Activated CD8-positive, alpha-beta memory T cell treated with anti-CD3 and anti-CD28 coated beads, Interleukin-2, amount 10 ng/mL, durations not matched to agents 7 days and 5 days (primary cell): ENCODE data around the gene ZNF827. TPM values are rescaled to one million over a fixed set of nuclear protein-coding genes. Genes with fewer than 3 reads are reported as not detected.

Source experiments
- ATAC-seq: fragments of 150-1000 bp; cut with Tn5 transposase; one replicate; pipeline ENCODE4 v1.10.0; 2021; ENCODE audit warnings: moderate library complexity
- CTCF ChIA-PET: fragments of 350-600 bp; sonication (Branson Sonifier 250); formaldehyde crosslinking; loops from one replicate; lab custom pipeline; 2021; ENCODE audit warnings: antibody characterized with exemption; lab: Charles Lee
- DNase-seq: peaks from one replicate; pipeline ENCODE4 v3.0.0-alpha.2; 2020
- H3K27ac Mint-ChIP-seq: one replicate; pipeline ENCODE4 v1.8.0; 2021; ENCODE audit warnings: mild to moderate bottlenecking, mixed read lengths
- H3K27me3 Mint-ChIP-seq: one replicate; pipeline ENCODE4 v1.8.0; 2021; ENCODE audit warnings: mixed read lengths
- H3K36me3 Mint-ChIP-seq: one replicate; pipeline ENCODE4 v1.8.0; 2021; ENCODE audit warnings: mild to moderate bottlenecking, mixed read lengths
- H3K4me1 Mint-ChIP-seq: one replicate; pipeline ENCODE4 v1.8.0; 2021; ENCODE audit warnings: mixed read lengths
- H3K4me3 Mint-ChIP-seq: one replicate; pipeline ENCODE4 v1.8.0; 2021; ENCODE audit warnings: mild to moderate bottlenecking, moderate library complexity, mixed read lengths
- H3K9me3 Mint-ChIP-seq: one replicate; pipeline ENCODE4 v1.8.0; 2022; ENCODE audit warnings: low read depth, mixed read lengths
- total RNA-seq, 2 experiments: library from RNA; stranded (reverse); gene quantifications; one replicate each; pipeline ENCODE4 v1.2.3, GENCODE V29; 2021

Gene ZNF827
- total RNA-seq, 2 experiments from 2014 or later = 20.1 to 24.7 TPM

GRCh38 chr4:145730026-145730425 lies 208.6 kb downstream of the ZNF827 start:
- CTCF ChIA-PET = no interaction called here
- no peaks in the 10 kb centered on the region for H3K36me3 Mint-ChIP-seq
- H3K4me1 Mint-ChIP-seq = peaks cover 23% of the 10 kb centered on the region
- H3K27ac Mint-ChIP-seq = no peak overlapping the region
- no peaks in the 10 kb centered on the region for H3K9me3 Mint-ChIP-seq
- H3K4me3 Mint-ChIP-seq = no peak overlapping the region
- DNase-seq (no peak), ATAC-seq (no peak)
- H3K27me3 Mint-ChIP-seq = peaks cover 21% of the 10 kb centered on the region

DNA sequence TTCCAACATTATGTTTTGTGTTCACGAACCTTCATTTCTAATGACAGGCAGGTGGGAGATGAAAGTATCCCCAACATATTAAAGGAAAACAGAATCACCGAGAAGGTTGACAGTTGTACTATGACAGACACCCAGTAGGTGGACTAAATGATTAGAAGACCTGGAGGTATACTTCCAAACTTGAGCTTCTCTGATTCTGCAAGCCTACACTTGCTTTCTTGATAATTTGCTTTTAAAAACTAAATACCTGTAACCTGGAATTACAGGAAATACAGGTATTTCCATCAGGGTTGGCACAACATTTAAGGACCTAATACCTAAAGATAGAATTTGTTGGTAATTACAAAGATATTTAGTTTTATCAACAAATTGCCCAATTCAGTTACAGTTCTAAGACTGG lies 215.3 kb downstream of the ZNF827 start:
- no peak for DNase-seq
- Mint-ChIP-seq H3K4me1 (peaks cover 16% of the 10 kb centered on the region), H3K27ac (no peak overlapping the region), H3K9me3 (no peaks in the 10 kb centered on the region), H3K4me3 (no peak overlapping the region), H3K36me3 (no peaks in the 10 kb centered on the region), H3K27me3 (peaks cover 9% of the 10 kb centered on the region)
- ATAC-seq = no peak
- CTCF ChIA-PET = interaction anchor here (0.7 kb wide), 1 partner anchor 104 kb away, joined by 3 read pairs; the partner anchor contains the start of gene MMAA

GRCh38 chr4:145722561-145722960 lies 216.1 kb downstream of the ZNF827 start:
- Mint-ChIP-seq H3K27ac (no peak overlapping the region), H3K36me3 (no peaks in the 10 kb centered on the region), H3K4me3 (no peak overlapping the region), H3K4me1 (peaks cover 16% of the 10 kb centered on the region), H3K9me3 (no peaks in the 10 kb centered on the region), H3K27me3 (peaks cover 16% of the 10 kb centered on the region)
- CTCF ChIA-PET = interaction anchor here (1.6 kb wide), 1 partner anchor 17 kb away, joined by 3 read pairs; no protein-coding TSS in a partner anchor
- DNase-seq (no peak), ATAC-seq (no peak)

GRCh38 chr4:145720656-145721055 lies 218.0 kb downstream of the ZNF827 start:
- Mint-ChIP-seq H3K36me3 (no peaks in the 10 kb centered on the region), H3K27ac (no peak overlapping the region), H3K4me3 (no peak overlapping the region), H3K9me3 (peaks cover 2% of the 10 kb centered on the region), H3K27me3 (peaks cover 21% of the 10 kb centered on the region), H3K4me1 (peaks cover 16% of the 10 kb centered on the region)
- CTCF ChIA-PET = no interaction called here
- ATAC-seq (no peak), DNase-seq (no peak)

DNA sequence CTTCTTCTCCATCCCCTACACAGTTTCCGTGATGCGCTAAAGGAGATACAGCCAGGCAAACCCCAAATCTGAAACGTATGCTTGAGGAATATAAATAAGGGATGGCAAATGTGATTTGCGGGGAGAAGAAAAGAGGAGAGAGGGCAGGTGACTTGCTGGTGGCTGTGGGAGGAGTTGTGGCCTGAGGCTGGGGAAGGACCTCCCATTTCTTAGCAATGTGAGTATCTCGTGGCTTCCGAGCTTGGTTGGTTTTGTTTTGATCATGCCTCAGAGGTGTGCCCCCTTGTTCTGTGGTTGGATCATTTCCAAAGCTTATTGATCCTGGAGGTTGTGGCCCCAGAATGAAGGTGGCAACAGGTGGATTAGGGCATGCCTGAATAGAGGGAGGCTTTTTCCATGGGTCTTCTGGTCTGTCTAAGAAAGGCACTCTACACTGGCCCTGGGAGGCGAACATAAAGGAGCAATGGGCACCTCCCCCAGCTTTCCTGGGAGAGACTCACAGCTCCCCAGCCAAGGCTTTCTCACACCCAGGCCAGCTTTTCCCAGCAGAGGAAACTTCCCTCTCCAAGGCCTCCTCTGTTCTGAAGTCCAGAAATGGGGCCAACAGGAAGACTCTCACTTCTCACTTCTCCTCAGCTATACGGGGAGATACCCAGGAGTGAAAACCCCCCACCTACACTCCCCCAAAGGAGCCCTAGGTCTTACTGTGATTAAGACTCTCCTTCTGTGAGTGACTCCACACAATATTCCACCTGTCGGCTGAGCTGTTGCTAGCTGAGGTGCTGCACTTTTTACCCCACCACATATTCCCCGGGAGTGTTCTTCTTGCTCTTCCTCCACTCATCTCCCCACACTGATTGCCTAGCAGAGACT lies 218.6 kb downstream of the ZNF827 start:
- Mint-ChIP-seq H3K36me3 (no peaks in the 10 kb centered on the region), H3K9me3 (peaks cover 2% of the 10 kb centered on the region), H3K27ac (no peak overlapping the region), H3K4me3 (no peak overlapping the region), H3K4me1 (peaks cover 16% of the 10 kb centered on the region), H3K27me3 (peaks cover 21% of the 10 kb centered on the region)
- ATAC-seq (peak; percentile 87), DNase-seq (peak; percentile 72)
- CTCF ChIA-PET = no interaction called here

DNA sequence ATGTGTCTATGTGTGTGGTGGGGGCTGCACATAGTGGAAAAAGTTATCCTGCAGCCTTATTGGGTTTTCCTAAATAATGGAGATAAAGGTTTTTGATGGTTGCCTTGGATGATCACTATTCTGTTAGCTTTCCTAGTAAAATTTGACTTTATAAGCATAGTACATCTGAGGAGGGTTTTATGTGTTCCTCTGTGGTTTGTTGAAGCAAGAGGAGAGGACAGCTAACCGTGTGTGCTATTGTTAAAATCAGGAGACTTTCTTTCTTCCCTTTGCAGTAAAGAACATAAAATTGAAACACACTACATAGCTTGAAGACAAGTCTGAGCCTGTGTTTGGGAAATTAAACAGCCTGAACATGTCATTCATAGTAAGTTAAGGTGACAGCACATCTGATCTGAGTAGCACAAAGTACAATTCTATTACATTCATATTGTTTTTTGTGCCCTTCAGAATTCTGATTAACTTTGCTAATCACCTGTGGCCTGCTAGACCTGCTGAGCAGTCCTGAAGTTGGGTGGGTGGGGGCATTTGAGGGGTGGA lies 221.9 kb downstream of the ZNF827 start:
- Mint-ChIP-seq H3K27me3 (peaks cover 18% of the 10 kb centered on the region), H3K36me3 (peaks cover 4% of the 10 kb centered on the region), H3K4me3 (no peak overlapping the region), H3K4me1 (peaks cover 18% of the 10 kb centered on the region), H3K27ac (no peak overlapping the region), H3K9me3 (peaks cover 6% of the 10 kb centered on the region)
- CTCF ChIA-PET = no interaction called here
- ATAC-seq = no peak
- no peak for DNase-seq

DNA sequence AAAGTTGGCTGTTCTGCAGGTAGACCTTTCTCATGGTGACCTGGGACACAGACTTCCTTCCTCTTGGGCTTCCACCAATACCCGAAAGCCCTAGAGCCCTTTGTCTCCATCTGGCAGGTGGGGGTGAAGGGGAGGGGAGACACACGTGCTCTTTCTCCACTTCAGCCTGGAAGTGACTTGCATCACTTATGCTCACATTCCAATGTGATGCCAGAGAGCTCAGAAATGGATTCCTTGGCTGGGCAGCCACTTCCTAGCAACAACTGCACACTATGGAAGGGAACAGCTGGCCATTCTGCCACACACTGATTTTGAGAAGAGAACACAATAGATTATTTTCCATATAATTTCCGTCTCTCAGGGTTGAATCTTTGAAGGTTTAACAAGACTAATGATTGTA lies 222.4 kb downstream of the ZNF827 start:
- H3K36me3 Mint-ChIP-seq = peaks cover 7% of the 10 kb centered on the region
- H3K4me3 Mint-ChIP-seq = no peak overlapping the region
- DNase-seq = no peak
- CTCF ChIA-PET = no interaction called here
- no peak for ATAC-seq
- H3K4me1 Mint-ChIP-seq = peaks cover 20% of the 10 kb centered on the region
- peaks cover 10% of the 10 kb centered on the region for H3K9me3 Mint-ChIP-seq
- peaks cover 18% of the 10 kb centered on the region for H3K27me3 Mint-ChIP-seq
- no peak overlapping the region for H3K27ac Mint-ChIP-seq

DNA sequence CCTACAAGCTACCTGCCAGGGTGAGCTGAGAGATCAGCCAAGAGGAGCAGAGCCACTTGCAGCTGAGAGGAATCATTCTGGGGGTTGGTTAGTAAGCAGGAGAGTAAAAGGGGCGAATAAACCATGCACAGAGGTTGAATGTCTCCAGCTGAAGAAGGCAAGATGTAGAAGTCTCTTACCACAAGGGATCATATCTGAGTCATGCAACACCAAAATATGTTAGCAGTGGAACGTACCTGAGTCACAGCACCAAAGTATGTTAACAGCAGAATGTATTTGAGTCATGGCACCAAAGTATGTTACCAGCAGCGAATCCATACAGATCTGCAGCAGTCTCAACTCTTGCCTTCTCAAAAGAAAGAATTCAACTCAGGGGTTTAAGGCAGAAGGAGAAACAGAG lies 228.8 kb downstream of the ZNF827 start:
- Mint-ChIP-seq H3K27me3 (no peaks in the 10 kb centered on the region), H3K36me3 (peaks cover 13% of the 10 kb centered on the region), H3K27ac (peak overlapping the region; percentile 50), H3K4me3 (no peak overlapping the region), H3K4me1 (peaks cover 21% of the 10 kb centered on the region), H3K9me3 (peaks cover 11% of the 10 kb centered on the region)
- CTCF ChIA-PET = no interaction called here
- DNase-seq (peak; percentile 46), ATAC-seq (peak; percentile 90)

DNA sequence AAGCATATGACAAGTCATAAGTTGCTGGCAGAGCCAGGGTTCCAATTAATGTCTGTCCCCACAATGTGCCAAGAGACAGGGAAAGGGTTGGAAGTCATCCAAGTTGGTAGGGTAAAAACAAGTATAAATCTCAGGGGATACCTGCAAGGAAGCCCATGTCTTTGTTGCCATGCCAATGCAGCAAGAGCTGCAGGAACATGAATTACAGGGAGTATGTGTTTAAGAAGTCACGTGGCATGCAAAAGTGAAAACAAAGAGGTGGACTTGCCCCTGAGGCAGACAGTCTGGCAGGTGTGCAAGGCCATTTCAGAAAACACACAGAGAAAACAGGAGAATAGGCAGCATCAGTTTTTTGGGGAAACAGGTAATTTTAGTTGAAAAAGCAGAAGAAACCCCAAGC lies 229.3 kb downstream of the ZNF827 start:
- Mint-ChIP-seq H3K4me1 (peaks cover 21% of the 10 kb centered on the region), H3K27ac (no peak overlapping the region), H3K36me3 (peaks cover 13% of the 10 kb centered on the region), H3K4me3 (no peak overlapping the region), H3K27me3 (no peaks in the 10 kb centered on the region), H3K9me3 (peaks cover 11% of the 10 kb centered on the region)
- CTCF ChIA-PET = no interaction called here
- ATAC-seq (no peak), DNase-seq (no peak)

Other genes starting within 250 kb of the ZNF827 start
- gene LSM6, start 236.9 kb upstream of the ZNF827 start, total RNA-seq = 10 to 100 TPM; 51.1 to 54.8 TPM